Activated naive CD8-positive, alpha-beta T cell (primary cell): ENCODE results near the gene TPMT.

Experiments
- H3K27ac Mint-ChIP-seq: one replicate; pipeline ENCODE4 v1.8.0; 2021; ENCODE audit warnings: mixed read lengths
- H3K27me3 Mint-ChIP-seq: one replicate; pipeline ENCODE4 v1.8.0; 2021; ENCODE audit warnings: mixed read lengths
- H3K36me3 Mint-ChIP-seq: one replicate; pipeline ENCODE4 v1.8.0; 2021; ENCODE audit warnings: mixed read lengths
- H3K4me1 Mint-ChIP-seq: one replicate; pipeline ENCODE4 v1.8.0; 2021; ENCODE audit warnings: low read depth, mixed read lengths
- H3K4me3 Mint-ChIP-seq: one replicate; pipeline ENCODE4 v1.8.0; 2021; ENCODE audit warnings: mild to moderate bottlenecking, mixed read lengths
- H3K9me3 Mint-ChIP-seq: one replicate; pipeline ENCODE4 v1.8.0; 2021; ENCODE audit warnings: low read depth, mixed read lengths

The TPMT gene

DNA sequence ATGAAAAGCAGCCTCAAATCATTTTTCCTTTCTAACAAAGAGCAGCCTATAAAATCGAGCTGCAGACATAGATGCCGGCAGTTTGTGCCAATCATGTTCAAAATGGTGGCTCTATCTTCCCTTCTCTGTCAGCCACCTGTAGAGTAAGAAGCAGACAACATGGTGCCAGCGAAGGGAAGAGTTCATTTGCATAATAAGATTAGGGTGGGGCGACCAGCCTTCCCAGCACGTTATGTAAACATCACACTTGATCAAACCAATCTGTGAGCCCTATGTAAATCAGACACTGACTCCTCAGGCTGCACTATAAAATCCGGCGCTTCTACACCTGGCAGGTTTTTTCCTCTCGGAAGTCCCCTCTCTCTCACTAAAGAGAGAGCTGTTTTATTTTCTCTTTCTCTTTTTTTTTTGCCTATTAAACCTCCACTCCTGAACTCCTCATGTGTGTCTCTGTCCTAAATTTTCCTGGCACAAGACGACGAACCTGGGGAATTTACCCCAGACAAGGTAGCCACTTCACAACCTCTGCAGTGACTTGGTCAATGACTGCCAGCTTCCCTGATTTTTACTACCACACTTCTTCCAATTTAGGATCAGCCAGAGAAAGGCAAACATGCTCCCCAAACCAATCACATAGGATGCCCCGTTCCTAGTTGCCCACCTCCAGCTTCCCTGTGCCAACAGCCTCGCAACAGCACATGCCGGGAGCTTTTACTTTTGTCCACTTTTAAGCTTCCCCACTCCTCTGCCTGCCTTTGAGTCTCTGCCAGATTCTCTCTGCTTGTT, 12.9 kb downstream of the TPMT start:
- Mint-ChIP-seq H3K36me3 (peaks cover 21% of the 10 kb centered on the region), H3K4me3 (no peak overlapping the region), H3K9me3 (no peaks in the 10 kb centered on the region), H3K27ac (no peak overlapping the region), H3K27me3 (no peaks in the 10 kb centered on the region), H3K4me1 (peaks cover 1% of the 10 kb centered on the region)

DNA sequence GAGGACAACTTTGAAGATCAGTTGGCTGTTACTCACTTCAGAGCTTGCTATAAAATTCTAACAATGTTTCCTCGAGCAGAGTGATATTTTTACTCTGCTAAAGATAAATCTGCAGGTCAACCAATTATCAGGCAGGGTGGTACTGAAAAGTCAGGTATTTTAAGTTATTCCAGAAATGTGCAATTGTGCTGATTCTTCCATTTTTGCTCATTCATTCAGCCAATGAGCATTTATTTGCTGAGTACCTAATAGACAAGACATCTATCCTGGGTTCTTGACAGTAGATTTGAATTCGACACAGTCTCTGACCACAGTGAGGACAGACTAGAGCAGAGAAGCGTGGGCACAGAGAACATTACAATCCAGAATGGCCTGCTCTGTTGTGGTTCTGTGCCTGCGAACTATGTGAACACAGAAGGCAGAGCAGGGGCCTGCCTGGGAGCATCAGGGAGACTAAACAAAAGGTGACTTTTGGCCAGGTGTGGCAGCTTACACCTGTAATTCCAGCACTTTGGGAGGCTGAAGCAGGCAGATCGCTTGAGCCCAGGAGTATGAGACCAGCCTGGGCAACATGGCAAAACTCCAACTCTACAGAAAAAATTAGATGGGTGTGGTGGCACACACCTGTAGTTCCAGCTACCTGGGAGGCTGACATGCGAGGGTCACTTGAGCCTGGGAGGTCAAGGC, 14.8 kb downstream of the TPMT start:
- Mint-ChIP-seq H3K36me3 (peaks cover 23% of the 10 kb centered on the region), H3K27ac (no peak overlapping the region), H3K4me3 (no peak overlapping the region), H3K9me3 (no peaks in the 10 kb centered on the region), H3K4me1 (peaks cover 4% of the 10 kb centered on the region), H3K27me3 (no peaks in the 10 kb centered on the region)

DNA sequence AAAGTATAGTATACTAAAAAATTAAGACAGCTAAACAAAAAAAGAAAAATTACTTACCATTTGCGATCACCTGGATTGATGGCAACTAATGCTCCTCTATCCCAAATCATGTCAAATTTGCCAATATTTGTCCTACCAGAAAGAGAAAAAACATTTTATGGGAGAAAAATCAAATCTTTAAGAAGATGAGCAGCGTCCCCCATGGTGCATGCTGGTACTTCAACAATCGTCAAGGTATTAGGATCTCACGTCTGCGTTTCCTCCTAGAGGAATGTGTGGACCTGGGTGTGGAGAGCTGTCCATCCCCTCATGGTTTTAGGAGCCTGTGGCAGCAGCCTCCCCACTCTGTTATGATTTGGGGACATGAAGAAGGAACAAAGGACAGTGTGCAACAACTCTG, 16.0 kb downstream of the TPMT start:
- no peak overlapping the region for H3K27ac Mint-ChIP-seq
- H3K9me3 Mint-ChIP-seq, result no peaks in the 10 kb centered on the region
- H3K4me1 Mint-ChIP-seq, result peaks cover 6% of the 10 kb centered on the region
- peaks cover 26% of the 10 kb centered on the region for H3K36me3 Mint-ChIP-seq
- H3K4me3 Mint-ChIP-seq, result no peak overlapping the region
- H3K27me3 Mint-ChIP-seq, result no peaks in the 10 kb centered on the region

DNA sequence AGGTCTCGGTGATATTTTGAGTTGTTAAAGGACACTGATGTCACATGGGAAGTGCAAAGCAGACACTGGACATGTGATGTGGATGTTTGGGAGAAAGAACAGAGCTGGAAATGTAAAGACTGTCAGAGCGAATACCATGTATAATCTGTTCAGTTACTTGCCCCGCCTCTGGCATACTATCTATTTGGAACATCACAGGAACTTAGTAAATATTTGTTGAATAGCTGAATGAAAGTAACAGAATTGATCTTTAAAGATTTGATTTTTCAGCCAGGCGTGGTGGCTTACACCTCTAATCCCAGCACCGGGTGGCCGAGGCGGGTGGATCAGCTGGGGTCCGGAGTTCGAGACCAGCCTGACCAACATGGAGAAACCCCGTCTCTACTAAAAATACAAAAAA, 18.6 kb downstream of the TPMT start:
- H3K4me3 Mint-ChIP-seq, result no peak overlapping the region
- H3K27me3 Mint-ChIP-seq, result no peaks in the 10 kb centered on the region
- peaks cover 6% of the 10 kb centered on the region for H3K4me1 Mint-ChIP-seq
- peaks cover 28% of the 10 kb centered on the region for H3K36me3 Mint-ChIP-seq
- no peaks in the 10 kb centered on the region for H3K9me3 Mint-ChIP-seq
- H3K27ac Mint-ChIP-seq, result no peak overlapping the region

DNA sequence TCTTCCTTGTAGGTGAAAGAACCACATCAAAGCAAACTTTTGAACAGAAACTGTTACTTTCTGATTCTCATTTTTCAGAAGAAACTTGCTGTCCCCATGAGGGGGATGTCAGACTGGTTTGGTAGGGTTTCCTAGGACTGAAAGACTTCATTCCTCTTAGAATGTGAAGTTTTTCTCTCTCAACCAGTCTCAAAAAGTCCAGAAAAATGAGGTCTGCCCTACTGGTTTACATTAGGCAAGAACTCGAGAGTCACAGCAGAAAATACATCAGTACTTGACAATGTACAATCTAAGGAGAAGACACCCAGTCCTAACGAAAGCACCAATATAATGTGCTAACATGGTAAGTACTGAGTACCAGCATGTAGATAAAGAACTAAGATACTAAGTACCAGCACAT, 19.7 kb downstream of the TPMT start:
- no peak overlapping the region for H3K4me3 Mint-ChIP-seq
- H3K9me3 Mint-ChIP-seq, result no peaks in the 10 kb centered on the region
- peaks cover 26% of the 10 kb centered on the region for H3K36me3 Mint-ChIP-seq
- no peak overlapping the region for H3K27ac Mint-ChIP-seq
- H3K27me3 Mint-ChIP-seq, result no peaks in the 10 kb centered on the region
- peaks cover 6% of the 10 kb centered on the region for H3K4me1 Mint-ChIP-seq

DNA sequence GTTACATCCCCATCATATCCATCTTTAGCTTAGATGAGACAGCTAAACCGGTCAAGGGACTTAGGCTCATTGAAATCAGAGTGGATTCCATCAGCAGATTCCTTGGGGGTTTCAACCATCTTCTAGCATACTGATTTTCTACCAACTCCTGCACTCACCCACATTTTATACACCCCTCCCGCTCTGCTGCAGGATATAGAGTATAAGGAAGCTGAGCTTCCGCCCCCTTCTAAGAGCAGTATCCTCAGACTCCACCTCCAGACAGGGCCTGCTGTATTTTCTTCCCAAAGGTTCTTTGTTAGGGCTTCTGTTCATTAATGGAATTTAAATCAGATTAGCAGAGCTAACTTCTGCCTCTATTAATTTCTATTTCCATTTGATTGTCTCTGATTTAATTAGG, 22.5 kb downstream of the TPMT start:
- Mint-ChIP-seq H3K4me3 (no peak overlapping the region), H3K36me3 (peaks cover 17% of the 10 kb centered on the region), H3K27ac (no peak overlapping the region), H3K4me1 (peaks cover 6% of the 10 kb centered on the region), H3K9me3 (no peaks in the 10 kb centered on the region), H3K27me3 (no peaks in the 10 kb centered on the region)

DNA sequence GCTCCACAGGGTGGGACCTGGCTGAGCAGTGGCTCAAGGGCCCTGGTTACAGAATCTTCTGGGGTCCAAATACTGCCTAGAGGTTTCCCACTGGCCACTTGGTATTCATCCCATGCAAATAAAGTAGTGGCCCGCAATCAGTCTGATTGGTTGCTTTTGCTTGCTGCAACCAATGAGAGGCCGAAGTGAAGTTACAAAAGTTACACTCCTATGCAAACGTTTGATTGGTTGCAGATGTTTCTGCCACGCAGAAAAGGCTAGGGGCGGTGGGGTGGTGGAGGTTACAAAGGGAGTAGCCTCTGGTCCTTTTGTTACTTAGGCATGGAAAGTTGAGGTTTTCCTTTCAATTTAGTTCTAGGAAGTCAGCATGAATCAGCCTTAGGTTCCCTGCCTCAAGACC, 28.8 kb downstream of the TPMT start:
- Mint-ChIP-seq H3K36me3 (peaks cover 3% of the 10 kb centered on the region), H3K4me3 (no peak overlapping the region), H3K4me1 (peaks cover 8% of the 10 kb centered on the region), H3K27ac (no peak overlapping the region), H3K27me3 (peaks cover 4% of the 10 kb centered on the region), H3K9me3 (no peaks in the 10 kb centered on the region)

DNA sequence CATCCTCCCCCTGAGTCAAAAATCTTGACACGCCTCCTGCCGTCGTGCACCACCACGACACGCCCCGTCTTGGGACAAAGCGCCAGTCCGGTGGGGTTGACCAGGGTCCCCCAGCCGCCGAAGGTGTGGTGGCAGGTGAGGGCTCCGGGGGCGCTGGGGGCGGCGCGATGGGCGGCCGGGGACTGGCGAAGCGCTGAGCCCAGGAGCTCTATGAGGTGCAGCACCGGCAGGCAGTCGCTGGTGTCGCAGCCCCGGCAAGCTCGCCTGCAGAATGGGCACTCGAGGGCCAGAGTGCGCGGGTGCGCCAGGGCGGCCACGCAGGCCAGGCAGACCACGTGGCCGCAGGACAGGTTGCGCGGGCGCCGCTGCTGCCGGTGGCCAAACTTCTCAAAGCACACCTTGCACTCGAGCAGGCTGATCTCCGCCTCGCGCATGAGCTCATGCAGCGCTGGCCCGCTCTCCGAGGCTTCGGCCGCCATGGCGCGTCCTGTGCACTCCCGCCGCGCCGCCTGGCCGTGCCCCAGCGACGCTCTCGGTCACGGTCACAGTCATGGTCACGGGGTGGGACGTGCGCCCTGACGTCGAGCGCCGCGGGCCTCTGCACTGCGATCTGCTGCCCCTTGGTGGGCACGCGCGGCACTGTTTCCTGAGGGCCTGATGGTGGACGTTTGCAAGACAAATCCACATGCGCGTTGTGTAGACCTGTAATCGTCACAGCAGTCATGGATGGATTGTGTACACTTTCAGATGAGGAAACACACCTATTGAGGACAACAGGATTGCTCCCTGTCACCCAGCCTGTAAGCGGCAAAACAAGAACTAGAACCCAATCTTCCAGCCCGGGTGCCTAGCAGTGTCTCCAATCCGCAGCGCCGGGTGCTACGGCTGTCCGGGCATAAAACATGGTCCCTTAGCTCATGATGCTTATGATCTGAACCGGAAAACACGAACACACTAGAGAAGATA, 32.5 kb downstream of the TPMT start, which contains the start of gene NHLRC1:
NHLRC1 (minus strand) TSS at position 550 of the 966 bp plus-strand sequence; CDS start at position 479, 71 bp downstream.
- Mint-ChIP-seq H3K27ac (peak within 1 kb of the TSS; percentile 50), H3K4me3 (peak within 1 kb of the TSS; percentile 84), H3K27me3 (peaks cover 14% of the 10 kb centered on the region), H3K4me1 (peaks cover 8% of the 10 kb centered on the region), H3K36me3 (peaks cover 11% of the 10 kb centered on the region), H3K9me3 (peaks cover 12% of the 10 kb centered on the region)

DNA sequence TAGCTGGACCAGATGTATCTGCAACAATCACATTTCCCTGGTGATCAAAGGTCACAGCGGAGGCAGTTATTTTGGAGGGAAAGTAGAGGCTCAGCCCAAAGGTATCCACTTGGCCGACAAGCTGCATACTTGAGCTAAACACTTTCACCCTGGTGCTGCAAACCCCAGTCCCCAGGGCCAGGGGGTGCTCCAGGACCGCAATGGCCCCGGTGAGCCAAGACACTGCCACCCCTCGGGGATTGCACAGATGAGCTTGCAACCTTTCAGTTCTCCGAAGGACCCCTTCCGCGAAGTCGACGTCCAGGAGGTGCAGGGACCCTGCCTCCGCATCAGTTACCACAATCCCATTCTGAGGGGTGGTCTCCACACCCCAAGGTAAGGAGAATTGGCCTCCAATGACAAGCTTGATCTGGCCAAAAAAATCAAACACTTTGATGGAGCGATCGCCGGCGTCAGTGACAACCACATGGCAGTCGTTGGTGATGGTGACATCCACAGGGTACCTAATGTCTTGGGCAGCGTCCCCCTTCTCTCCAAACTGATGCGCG, 33.2 kb downstream of the TPMT start:
- Mint-ChIP-seq H3K27ac (no peak overlapping the region), H3K4me1 (peaks cover 8% of the 10 kb centered on the region), H3K4me3 (peak overlapping the region; percentile 54), H3K36me3 (peaks cover 11% of the 10 kb centered on the region), H3K9me3 (peaks cover 12% of the 10 kb centered on the region), H3K27me3 (peaks cover 14% of the 10 kb centered on the region)

DNA sequence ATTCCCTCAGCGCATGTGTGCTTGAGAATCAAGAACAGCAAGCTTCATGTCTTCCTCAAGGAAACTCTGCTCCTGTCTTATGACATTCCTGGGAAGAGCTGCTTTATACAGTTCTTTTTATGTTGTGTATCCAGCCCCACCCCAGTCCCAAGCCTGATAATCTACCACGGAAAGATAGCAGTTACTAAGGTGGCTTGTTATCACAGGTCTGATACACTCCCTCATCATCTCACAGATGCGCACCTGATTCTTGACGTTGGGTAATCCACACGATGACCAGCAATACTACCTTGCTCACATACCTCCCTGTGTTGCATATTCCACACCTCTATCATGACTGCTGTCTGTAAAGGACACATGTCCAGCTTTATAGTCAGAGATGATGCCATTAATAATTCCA, 35.6 kb downstream of the TPMT start:
- Mint-ChIP-seq H3K4me3 (no peak overlapping the region), H3K9me3 (peaks cover 12% of the 10 kb centered on the region), H3K27ac (no peak overlapping the region), H3K4me1 (peaks cover 20% of the 10 kb centered on the region), H3K27me3 (peaks cover 12% of the 10 kb centered on the region), H3K36me3 (peaks cover 11% of the 10 kb centered on the region)

DNA sequence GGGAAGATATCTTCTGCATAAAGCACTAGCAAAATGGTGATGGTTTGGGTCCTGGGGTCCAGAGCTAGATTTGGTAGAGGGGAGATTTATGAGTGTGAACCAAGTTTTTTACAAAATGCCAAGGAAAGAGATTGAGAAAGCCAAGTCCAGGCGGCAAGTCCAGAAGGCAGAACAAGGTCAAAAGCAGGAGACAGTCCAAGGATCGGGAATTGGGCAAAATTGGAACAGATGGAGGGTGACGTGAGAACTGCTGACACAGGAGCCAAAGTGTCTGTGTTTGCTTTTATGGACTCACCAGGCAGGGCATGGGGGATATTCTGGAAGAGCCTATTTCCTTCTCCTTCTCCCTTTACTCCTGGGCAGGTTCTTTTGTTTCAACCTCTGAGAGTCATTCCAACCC, 36.5 kb downstream of the TPMT start:
- H3K27ac Mint-ChIP-seq, result no peak overlapping the region
- H3K36me3 Mint-ChIP-seq, result peaks cover 11% of the 10 kb centered on the region
- H3K4me1 Mint-ChIP-seq, result peaks cover 21% of the 10 kb centered on the region
- H3K27me3 Mint-ChIP-seq, result peaks cover 16% of the 10 kb centered on the region
- peaks cover 12% of the 10 kb centered on the region for H3K9me3 Mint-ChIP-seq
- no peak overlapping the region for H3K4me3 Mint-ChIP-seq

DNA sequence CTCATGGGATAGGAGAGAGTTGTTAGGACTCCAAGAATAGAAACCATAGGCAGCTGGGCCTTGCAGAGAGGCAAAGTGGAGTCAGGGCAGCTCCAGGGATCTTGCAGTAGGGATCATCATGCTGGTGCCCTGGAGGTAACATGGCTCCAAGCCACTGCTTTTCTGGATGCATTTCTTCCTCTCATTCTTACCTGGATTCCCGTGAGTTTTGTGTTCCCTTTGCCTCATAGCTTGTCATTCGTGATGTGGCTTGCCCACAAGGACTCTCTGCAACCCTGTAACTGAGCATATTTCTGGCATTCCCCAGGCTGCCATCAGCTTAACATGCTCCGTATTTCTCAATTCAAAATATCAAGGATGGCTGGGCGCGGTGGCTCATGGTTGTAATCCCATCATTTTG, 37.7 kb downstream of the TPMT start:
- Mint-ChIP-seq H3K9me3 (peaks cover 12% of the 10 kb centered on the region), H3K27me3 (peaks cover 18% of the 10 kb centered on the region)

DNA sequence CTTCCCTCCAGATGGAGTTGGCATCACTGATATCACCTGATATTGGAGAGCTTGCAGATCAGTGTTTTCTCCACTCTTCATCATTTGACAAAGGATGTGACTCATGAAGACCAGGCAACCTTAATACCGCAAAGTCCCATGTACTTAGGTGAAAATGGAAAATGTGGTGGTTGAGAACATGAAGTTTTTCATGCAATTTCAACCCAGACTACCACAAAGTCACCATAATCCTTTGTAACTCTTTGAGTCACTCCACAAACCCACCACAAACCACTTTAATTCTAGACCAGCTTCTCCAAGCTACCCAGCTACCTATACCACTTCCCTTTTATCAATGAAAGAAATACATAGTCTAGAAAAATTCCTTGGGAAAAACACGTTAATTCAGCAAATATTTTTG, 39.5 kb downstream of the TPMT start:
- no peak overlapping the region for H3K4me3 Mint-ChIP-seq
- H3K27me3 Mint-ChIP-seq, result peaks cover 22% of the 10 kb centered on the region
- peaks cover 9% of the 10 kb centered on the region for H3K36me3 Mint-ChIP-seq
- peaks cover 12% of the 10 kb centered on the region for H3K9me3 Mint-ChIP-seq
- H3K27ac Mint-ChIP-seq, result peak overlapping the region; percentile 5
- H3K4me1 Mint-ChIP-seq, result peaks cover 12% of the 10 kb centered on the region

More for the DNA sequence above, 37.7 kb downstream of the TPMT start:
- H3K4me1 Mint-ChIP-seq, result peaks cover 14% of the 10 kb centered on the region
- H3K27ac Mint-ChIP-seq, result no peak overlapping the region
- H3K36me3 Mint-ChIP-seq, result peaks cover 9% of the 10 kb centered on the region
- no peak overlapping the region for H3K4me3 Mint-ChIP-seq

DNA sequence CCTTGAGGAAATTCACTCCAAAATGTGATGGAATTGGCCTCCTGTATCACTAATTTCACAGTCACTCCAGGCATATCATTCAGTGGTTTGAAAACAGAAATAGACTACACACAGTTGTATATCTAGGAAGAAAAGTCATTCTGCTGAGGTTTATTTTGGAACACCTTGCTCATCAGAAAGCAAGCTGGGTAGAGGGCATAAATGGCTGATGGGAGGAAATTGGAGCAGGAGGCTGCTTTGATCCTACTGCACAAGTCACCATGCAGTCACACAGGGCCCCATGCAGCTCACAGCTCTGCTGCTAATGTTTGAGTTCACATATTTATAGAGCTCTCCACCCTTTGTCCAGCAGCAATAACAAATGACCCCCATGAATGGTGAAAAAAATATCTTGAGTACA, 44.7 kb downstream of the TPMT start:
- peaks cover 5% of the 10 kb centered on the region for H3K36me3 Mint-ChIP-seq
- H3K27ac Mint-ChIP-seq, result no peak overlapping the region

More for the DNA sequence above, 44.7 kb downstream of the TPMT start:
- no peak overlapping the region for H3K4me3 Mint-ChIP-seq
- peaks cover 16% of the 10 kb centered on the region for H3K27me3 Mint-ChIP-seq
- H3K4me1 Mint-ChIP-seq, result peaks cover 4% of the 10 kb centered on the region
- H3K9me3 Mint-ChIP-seq, result peaks cover 11% of the 10 kb centered on the region
